AML-193 (cell line): ENCODE data around the gene CAMK1G.
A peak's percentile ranks its signal among the peaks of the same experiment; 100 is the strongest.

Experiments
- DNase-seq, 2 experiments: peaks; one replicate each; lab custom pipeline; 2025; lab: John Stamatoyannopoulos, UW

CAMK1G gene

GRCh38 chr1:209641832-209642172 is 58.3 kb downstream of the CAMK1G start:
- no peak for DNase-seq

GRCh38 chr1:209642816-209643215 is 59.3 kb downstream of the CAMK1G start:
- no peak for DNase-seq

DNA sequence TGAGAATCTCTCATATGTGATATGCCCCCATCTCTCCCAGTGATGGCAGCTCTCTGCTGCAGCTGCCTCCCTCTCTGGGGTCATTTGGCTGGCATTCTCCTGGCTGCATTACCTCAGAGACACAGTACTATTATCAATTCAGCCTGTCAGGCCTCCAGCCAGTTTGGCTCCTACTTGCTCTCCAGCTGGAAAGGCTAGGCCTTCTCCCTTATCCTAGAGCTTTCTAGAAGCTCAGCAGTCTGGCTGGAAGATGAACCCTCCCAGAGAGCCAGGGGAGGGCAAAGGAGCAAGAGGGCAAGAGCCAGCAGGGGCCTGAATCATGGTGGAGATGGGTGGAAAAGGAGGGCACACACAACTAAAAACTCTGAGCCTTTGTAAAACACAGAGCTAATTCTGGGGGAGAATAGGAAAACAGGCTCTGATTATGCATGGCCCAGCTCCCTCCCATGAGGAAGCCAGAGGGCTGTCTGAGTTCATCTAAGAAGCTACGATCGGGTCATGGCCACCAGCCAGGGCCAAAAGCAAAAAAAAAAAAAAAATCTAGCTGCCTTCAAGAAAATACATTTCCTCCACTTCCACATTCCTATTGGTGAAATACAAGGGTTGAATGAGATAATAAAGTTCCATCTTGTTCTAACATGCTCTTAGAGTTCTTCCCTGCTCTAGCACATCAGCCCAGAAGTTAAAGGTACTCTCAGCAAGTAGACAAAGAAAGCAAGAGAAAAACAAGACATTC is 59.9 kb downstream of the CAMK1G start:
- DNase-seq: no peak

DNA sequence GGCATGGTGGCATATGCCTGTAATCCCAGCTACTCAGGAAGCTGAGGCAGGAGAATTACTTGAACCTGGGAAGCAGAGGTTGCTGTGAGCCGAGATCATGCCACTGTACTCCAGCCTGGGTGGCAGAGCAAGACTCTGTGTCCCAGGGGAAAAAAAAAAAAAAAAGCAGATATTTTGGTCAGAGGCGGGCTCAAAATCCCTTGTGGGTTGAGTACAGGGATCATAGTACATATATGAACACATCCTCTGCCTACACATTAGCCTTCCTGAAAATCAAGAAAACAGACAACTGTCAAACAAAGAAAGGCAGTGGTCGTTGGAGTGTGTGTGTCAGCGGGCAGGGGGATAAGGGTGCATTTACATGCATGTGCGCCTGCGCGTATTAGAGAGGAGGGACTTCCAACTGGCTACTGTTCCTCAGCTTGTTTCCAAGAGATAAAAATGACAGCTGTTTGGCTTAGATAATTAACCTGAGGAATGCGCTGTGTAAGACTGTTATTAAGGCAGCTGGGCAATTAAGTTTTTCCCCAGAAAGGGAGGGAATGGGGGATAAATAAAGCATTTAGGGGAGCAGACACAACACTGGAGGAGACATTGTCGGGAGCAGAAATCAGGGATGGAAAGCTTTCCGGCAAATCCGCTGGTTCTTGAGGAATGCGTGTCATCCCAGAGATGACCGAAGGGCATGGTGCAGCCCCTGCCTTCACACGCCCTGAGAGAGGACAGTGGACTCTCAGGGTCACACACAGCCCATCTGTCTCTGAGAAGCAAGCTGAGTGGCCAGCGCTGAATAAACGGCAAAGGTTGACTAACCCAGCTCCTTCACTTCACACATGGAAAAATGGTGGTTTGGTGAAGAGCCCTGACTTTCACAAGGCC is 62.3 kb downstream of the CAMK1G start:
- DNase-seq: no peak

DNA sequence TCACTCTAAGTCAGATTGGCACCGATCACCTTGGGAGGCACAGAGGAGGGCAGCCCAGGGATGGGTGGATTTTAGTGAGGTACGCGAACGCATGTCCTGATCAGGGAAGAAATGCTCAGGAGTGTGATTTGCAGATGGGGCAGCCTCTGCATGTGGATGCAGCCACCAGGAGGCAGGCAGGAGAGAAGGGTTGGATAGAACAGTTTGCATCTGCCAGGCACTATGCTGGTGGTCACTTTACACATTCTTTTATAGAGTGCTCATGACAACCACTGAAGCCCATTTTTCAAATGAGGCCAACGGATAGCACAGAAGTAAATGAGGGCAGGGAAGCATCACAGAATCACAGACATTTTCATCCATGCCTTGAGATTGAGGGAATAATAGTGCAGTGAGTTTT is 63.0 kb downstream of the CAMK1G start:
- DNase-seq: peak in 1 of 2 experiments; percentile 8

- no peak for DNase-seq
Measured at GRCh38 chr1:209647156-209647555, 63.6 kb downstream of the CAMK1G start.

DNA sequence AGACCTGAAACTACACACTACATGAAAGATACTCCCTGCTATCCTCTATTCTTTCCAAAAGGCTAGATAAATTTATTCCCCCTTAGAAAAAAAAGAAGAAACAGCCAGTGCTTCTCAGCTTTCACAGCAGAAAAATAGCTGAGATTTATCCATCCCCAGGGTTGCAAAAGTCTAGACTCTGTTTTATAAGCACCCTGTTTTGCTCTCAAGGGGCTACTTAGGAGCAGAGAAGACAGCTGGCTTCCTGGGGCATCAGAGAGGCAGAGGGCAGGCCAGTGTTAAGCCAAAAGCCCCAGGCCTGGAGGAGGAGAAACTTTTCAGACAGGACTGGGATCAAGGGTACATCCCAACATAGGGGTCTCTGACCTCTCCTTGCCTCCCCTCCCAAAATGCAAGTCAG is 64.8 kb downstream of the CAMK1G start:
- DNase-seq: no peak

GRCh38 chr1:209648931-209649776 is 65.6 kb downstream of the CAMK1G start:
- DNase-seq: peak; percentile 54 to 58

- DNase-seq: peak; percentile 45 to 59
Measured at GRCh38 chr1:209650454-209650853, 66.9 kb downstream of the CAMK1G start.

GRCh38 chr1:209651138-209651587 is 67.6 kb downstream of the CAMK1G start:
- DNase-seq: peak; percentile 67 to 72

- no peak for DNase-seq
Measured at GRCh38 chr1:209652121-209652735, 68.7 kb downstream of the CAMK1G start, which contains the start of gene LAMB3. Gene LAMB3 (minus strand): TSS chr1:209652425. CDS start chr1:209650944, 1,481 bp downstream.

DNA sequence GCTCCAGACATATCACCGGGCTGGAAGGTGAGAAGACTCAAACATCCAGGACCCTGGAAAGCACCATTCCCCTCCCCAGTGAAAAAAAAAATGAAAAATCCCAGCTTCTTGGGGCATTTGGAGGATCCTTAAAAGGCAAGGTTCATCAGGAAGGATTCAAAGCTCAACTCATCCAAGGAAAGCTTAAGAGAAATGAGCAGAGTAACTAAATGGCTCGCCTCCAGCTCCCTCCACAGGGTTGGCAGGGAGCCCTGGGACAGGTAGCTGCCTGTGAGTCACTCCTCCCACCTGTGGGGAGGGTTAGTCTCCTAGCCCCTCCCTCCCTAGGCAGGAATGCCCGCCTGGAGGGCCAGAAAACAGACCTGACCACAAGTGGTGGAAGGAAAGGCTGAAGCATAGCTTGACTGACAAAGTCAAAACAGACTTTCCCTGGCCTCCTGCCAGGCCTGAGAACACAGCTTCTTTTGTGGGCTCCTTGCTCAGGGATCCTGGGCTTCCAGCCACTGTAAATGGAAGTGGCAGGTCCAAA is 69.4 kb downstream of the CAMK1G start:
- no peak for DNase-seq

DNA sequence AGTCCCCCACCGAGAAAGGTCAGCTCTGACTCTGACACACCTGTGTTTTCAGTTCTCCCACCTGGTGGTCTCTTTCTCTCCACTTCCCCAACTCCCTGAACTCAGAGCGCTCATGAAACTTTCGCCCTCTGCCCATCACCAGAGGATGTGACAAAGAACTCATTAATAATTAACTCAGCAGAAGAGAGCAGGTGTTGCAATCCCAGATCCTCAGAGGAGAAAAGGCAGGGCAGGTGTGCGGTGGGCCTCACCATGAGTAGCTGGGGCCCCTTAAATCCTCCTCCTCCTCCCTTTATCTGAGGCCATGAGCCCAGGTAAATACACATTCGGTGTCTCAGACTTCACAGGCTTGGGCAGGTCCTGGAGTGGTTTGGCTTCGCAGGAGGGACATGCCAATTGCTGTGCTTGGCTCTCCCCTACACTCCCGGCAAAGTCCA is 70.4 kb downstream of the CAMK1G start:
- DNase-seq: no peak

GRCh38 chr1:209655411-209656231 is 72.1 kb downstream of the CAMK1G start:
- no peak for DNase-seq

- DNase-seq: no peak
Measured at GRCh38 chr1:209657140-209657879, 73.8 kb downstream of the CAMK1G start.

DNA sequence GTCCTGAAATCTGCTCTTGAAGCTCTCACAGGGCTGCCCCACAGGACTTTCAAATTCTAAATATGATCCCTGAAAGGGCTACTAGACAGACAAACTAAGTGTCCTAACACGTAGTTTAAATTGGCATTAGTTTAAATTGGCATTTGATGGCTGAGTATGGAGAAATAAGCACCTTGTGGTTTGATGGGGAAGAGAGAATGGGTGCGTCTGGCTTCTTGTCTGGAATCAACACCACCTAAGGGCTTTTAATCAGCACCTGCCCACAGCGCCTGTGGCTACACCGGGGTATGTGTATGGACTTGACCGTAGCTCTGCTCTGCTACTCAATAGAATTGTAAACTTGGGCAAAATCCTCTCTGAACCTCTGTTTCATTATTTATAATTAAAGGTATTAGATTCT is 74.4 kb downstream of the CAMK1G start:
- DNase-seq: no peak

DNA sequence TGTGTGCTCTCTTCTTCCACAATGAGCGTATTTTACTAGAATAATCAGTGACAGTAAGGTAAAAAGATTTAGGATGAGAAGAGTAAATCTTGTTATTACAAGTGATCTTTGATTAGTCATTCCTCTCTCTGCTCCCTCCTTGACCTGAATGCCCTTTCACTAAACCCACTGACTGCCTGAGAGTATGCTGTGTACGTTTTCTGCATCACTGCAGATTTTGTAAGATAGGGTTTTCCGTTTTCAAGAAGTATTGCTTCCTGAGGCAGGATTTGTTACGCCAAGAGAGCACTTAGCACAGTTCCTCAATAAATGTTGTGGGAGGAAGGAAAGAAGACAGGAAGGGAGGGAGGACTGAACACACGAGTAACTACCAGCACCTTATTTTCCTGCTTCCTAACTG is 76.4 kb downstream of the CAMK1G start:
- peak; percentile 85 to 88 for DNase-seq

DNA sequence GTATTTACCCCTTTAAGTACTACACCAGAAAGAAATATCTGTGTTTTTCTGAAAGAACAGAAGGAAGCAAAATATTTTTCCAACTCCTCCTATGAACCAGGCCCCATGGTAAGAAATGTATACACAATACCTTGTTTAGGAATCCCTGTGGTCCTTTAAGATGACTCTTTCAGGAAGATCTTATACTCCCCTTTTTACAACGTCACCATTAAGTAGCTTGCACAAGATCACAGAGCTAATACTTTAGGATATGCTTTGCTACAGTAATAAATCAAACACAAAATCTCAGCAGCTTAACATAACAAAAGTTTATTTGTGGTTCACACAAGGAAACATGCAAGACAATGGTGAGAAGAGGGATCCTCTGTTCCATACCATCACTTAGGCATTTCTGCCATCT is 77.6 kb downstream of the CAMK1G start:
- DNase-seq: no peak

GRCh38 chr1:209662879-209663327 is 79.4 kb downstream of the CAMK1G start:
- no peak for DNase-seq
